OCI-LY7 (cell line): ENCODE results near the gene VSX2.

ENCODE experiments used
- CTCF ChIP-seq: fragments of 200-600 bp; sonication (generic); conservative IDR thresholded peaks from 2 replicates; pipeline ENCODE4 v1.5.1; 2014; ENCODE audit warnings: mild to moderate bottlenecking, antibody characterized with exemption, low read length, moderate library complexity, mixed read lengths
- EZH2phosphoT487 ChIP-seq: fragments of 200-600 bp; sonication (generic); IDR thresholded peaks from 2 replicates; pipeline ENCODE4 v1.6.1; 2018; ENCODE audit warnings: low read depth, borderline replicate concordance, mild to moderate bottlenecking, mixed run types, antibody characterized with exemption, low read length, moderate library complexity, mixed read lengths

- TF ChIP-seq CTCF = no peak
- TF ChIP-seq EZH2phosphoT487 = no peak
Measured at GRCh38 chr14:74238974-74239847, at the start of gene VSX2.
